Body of pancreas (tissue), 4 donors: ENCODE results near the gene EGR4. TPM values are rescaled to one million over a fixed set of nuclear protein-coding genes. Genes with fewer than 3 reads are reported as not detected.

ENCODE experiments used
- ATAC-seq: fragments of 150-250 bp; one replicate; pipeline ENCODE4 v1.9.1; 2016
- DNase-seq, 4 donors: peaks; one replicate each; pipeline ENCODE4 v3.0.0-alpha.2; 2019
- H3K27ac ChIP-seq, 4 donors: fragments of 200-600 bp; sonication (generic); 1 replicate in 3 of 4; 2 replicates in 1 of 4; pipeline versions ENCODE4 v1.5.1 to v1.6.1; 2016 to 2019; ENCODE audit warnings: mild to moderate bottlenecking in 1 of 4, mixed read lengths in 1 of 4, moderate library complexity in 1 of 4
- H3K27me3 ChIP-seq, 2 donors: fragments of 200-600 bp; sonication (generic); one replicate each; pipeline ENCODE4 v1.6.0; 2016; ENCODE audit warnings: mild to moderate bottlenecking in 1 of 2
- H3K36me3 ChIP-seq, 2 donors: fragments of 200-600 bp; sonication (generic); replicated peaks in 1 of 2; 2 replicates each; pipeline ENCODE4 v1.5.1; 2016; ENCODE audit warnings: low read depth in 2 of 2; ENCODE audit not compliant: insufficient read depth in 1 of 2
- H3K4me1 ChIP-seq: fragments of 200-600 bp; sonication (generic); one replicate; pipeline ENCODE4 v1.6.0; 2016
- H3K4me3 ChIP-seq, 2 donors: fragments of 200-600 bp; sonication (generic); 1 replicate in 1 of 2; 2 replicates in 1 of 2; pipeline ENCODE4 v1.5.1; 2016 to 2019
- H3K9me3 ChIP-seq, 3 donors: fragments of 200-600 bp; sonication (generic); 1 replicate in 2 of 3; 2 replicates in 1 of 3; pipeline ENCODE4 v1.5.1; 2016
- CTCF ChIP-seq, 7 experiments: fragments of 450-650 bp in 4 of 7; fragments of 200-600 bp in 3 of 7; sonication (generic) in 3 of 7; IDR thresholded peaks; one replicate each; pipeline ENCODE4 v1.5.1; 2016 to 2019; ENCODE audit warnings: antibody characterized with exemption in 7 of 7
- POLR2A ChIP-seq, 3 donors: fragments of 450-650 bp; IDR thresholded peaks; one replicate each; pipeline ENCODE4 v1.6.1; 2016; ENCODE audit warnings: antibody characterized with exemption in 3 of 3, mild to moderate bottlenecking in 2 of 3
- WGBS, 2 donors: methylation state at CpG; one replicate each; pipeline ENCODE4 v1.1.5; 2017; 5-methylcytosine and 5-hydroxymethylcytosine counted together
- intact Hi-C: fragments of 100-400 bp; cut with DNase I; formaldehyde crosslinking; loops from one replicate; pipeline ENCODE4 v1.15.1; 2023
- total RNA-seq, 2 donors: library from RNA; depleted of rRNA; stranded (reverse); fragments of >200 nt; gene quantifications; one replicate each; pipeline ENCODE4 v1.1.0, GENCODE V29; 2016

Gene EGR4
- total RNA-seq, 2 donors from 2014 or later, result not detected

- no peaks in the 10 kb centered on the region for H3K27me3 ChIP-seq
- TF ChIP-seq POLR2A (IDR thresholded peaks at IDR 0.05) (no peak), CTCF (IDR thresholded peaks at IDR 0.05) (no peak)
- no peaks in the 10 kb centered on the region for H3K36me3 ChIP-seq
- no peak for DNase-seq
- H3K9me3 ChIP-seq, result no peaks in the 10 kb centered on the region
- intact Hi-C loops, result no loop called here
- ATAC-seq, result no peak
- 80 to 89% methylated on average over 4 of the region's 4 CpGs for WGBS, 2 donors
- no peak overlapping the region for H3K27ac ChIP-seq
- H3K4me1 ChIP-seq, result no peaks in the 10 kb centered on the region
- H3K4me3 ChIP-seq, result no peak overlapping the region
These were observed 33.5 kb downstream of the EGR4 start for GRCh38 chr2:73259704-73260337.

- H3K27me3 ChIP-seq, result no peaks in the 10 kb centered on the region
- no peaks in the 10 kb centered on the region for H3K36me3 ChIP-seq
- no peak overlapping the region for H3K27ac ChIP-seq
- no peaks in the 10 kb centered on the region for H3K9me3 ChIP-seq
- intact Hi-C loops, result no loop called here
- no peaks in the 10 kb centered on the region for H3K4me1 ChIP-seq
- 89 to 93% methylated on average over 8 of the region's 8 CpGs for WGBS, 2 donors
- ATAC-seq (no peak), DNase-seq (no peak)
- TF ChIP-seq CTCF (IDR thresholded peaks at IDR 0.05), result no peak
- no peak for TF ChIP-seq POLR2A (IDR thresholded peaks at IDR 0.05)
- no peak overlapping the region for H3K4me3 ChIP-seq
These were observed 34.1 kb downstream of the EGR4 start for GRCh38 chr2:73259276-73259675.

GRCh38 chr2:73258913-73259215 is 34.5 kb downstream of the EGR4 start:
- Histone ChIP-seq H3K4me3 (no peak overlapping the region), H3K4me1 (no peaks in the 10 kb centered on the region), H3K27ac (no peak overlapping the region), H3K9me3 (no peaks in the 10 kb centered on the region), H3K36me3 (no peaks in the 10 kb centered on the region), H3K27me3 (no peaks in the 10 kb centered on the region)
- DNase-seq, result no peak
- 89 to 100% methylated on average over 1 to 9 of the region's 9 CpGs for WGBS, 2 donors
- intact Hi-C loops, result no loop called here
- no peak for TF ChIP-seq POLR2A (IDR thresholded peaks at IDR 0.05)
- no peak for TF ChIP-seq CTCF (IDR thresholded peaks at IDR 0.05)
- no peak for ATAC-seq

- intact Hi-C loops, result no loop called here
- 77 to 83% methylated on average over 1 to 8 of the region's 8 CpGs for WGBS, 2 donors
- no peak for DNase-seq
These were observed 35.0 kb downstream of the EGR4 start for GRCh38 chr2:73258186-73258912.

More at GRCh38 chr2:73258186-73258912, 35.0 kb downstream of the EGR4 start:
- TF ChIP-seq POLR2A (IDR thresholded peaks at IDR 0.05), result no peak
- TF ChIP-seq CTCF (IDR thresholded peaks at IDR 0.05), result no peak
- ATAC-seq, result no peak
- Histone ChIP-seq H3K4me1 (no peaks in the 10 kb centered on the region), H3K27ac (no peak overlapping the region), H3K27me3 (no peaks in the 10 kb centered on the region), H3K4me3 (no peak overlapping the region), H3K36me3 (no peaks in the 10 kb centered on the region), H3K9me3 (no peaks in the 10 kb centered on the region)
